HepG2 (cell line): ENCODE results near the gene PDE5A. TPM values are rescaled to one million over a fixed set of nuclear protein-coding genes. Genes with fewer than 3 reads are reported as not detected.
A peak's percentile ranks its signal among the peaks of the same experiment; 100 is the strongest.

Experiments
- CREM ChIP-seq, 2 experiments: sonication (generic) in 1 of 2; formaldehyde crosslinking in 1 of 2; IDR thresholded peaks; 2 replicates each; pipeline versions ENCODE4 v1.4.0 to v1.6.1; 2016 to 2020; ENCODE audit warnings: antibody characterized with exemption in 1 of 2, mild to moderate bottlenecking in 1 of 2, missing genetic modification reagents in 1 of 2
- E2F5 ChIP-seq: sonication (generic); formaldehyde crosslinking; conservative IDR thresholded peaks from 2 replicates; pipeline ENCODE4 v1.4.0; 2020; ENCODE audit warnings: missing genetic modification reagents
- FOXC1 ChIP-seq: sonication (generic); formaldehyde crosslinking; IDR thresholded peaks from 2 replicates; pipeline ENCODE4 v1.8.0; 2022; ENCODE audit warnings: mild to moderate bottlenecking, missing genetic modification reagents, borderline replicate concordance
- IKZF5 ChIP-seq: IDR thresholded peaks from 2 replicates; pipeline ENCODE4 v1.6.1; 2018; ENCODE audit warnings: missing genetic modification reagents, mild to moderate bottlenecking, missing compliant biosample characterization
- KLF16 ChIP-seq, 2 experiments: sonication (generic) in 1 of 2; formaldehyde crosslinking in 1 of 2; IDR thresholded peaks; 2 replicates each; pipeline versions ENCODE4 v1.6.1 to v1.8.0; 2016 to 2023; ENCODE audit warnings: missing genetic modification reagents in 2 of 2, missing compliant biosample characterization in 1 of 2
- MEIS1 ChIP-seq: sonication (generic); formaldehyde crosslinking; IDR thresholded peaks from 2 replicates; pipeline ENCODE4 v1.9.0; 2021; ENCODE audit warnings: mild to moderate bottlenecking, missing genetic modification reagents, moderate library complexity, borderline replicate concordance
- NFYC ChIP-seq: IDR thresholded peaks from 2 replicates; pipeline ENCODE4 v1.6.1; 2016; ENCODE audit warnings: missing genetic modification reagents, missing compliant biosample characterization
- NRL ChIP-seq: sonication (generic); formaldehyde crosslinking; IDR thresholded peaks from 2 replicates; pipeline ENCODE4 v1.5.0; 2020; ENCODE audit warnings: missing genetic modification reagents, mild to moderate bottlenecking, moderate library complexity, borderline replicate concordance
- POLR2A ChIP-seq, 2 experiments: IDR thresholded peaks; 2 replicates each; pipeline ENCODE4 v1.6.1; 2011; ENCODE audit warnings: low read depth in 2 of 2, low read length in 2 of 2, mild to moderate bottlenecking in 1 of 2, moderate library complexity in 1 of 2; ENCODE audit not compliant: insufficient read depth in 1 of 2
- TP53 ChIP-seq: sonication (generic); formaldehyde crosslinking; conservative IDR thresholded peaks from 2 replicates; pipeline ENCODE4 v1.4.0; 2020; ENCODE audit warnings: missing genetic modification reagents
- ZBTB49 ChIP-seq: sonication (generic); formaldehyde crosslinking; IDR thresholded peaks from 2 replicates; pipeline ENCODE4 v1.4.0; 2020; ENCODE audit warnings: missing genetic modification reagents, borderline replicate concordance
- ZBTB7B ChIP-seq: sonication (generic); formaldehyde crosslinking; IDR thresholded peaks from 2 replicates; pipeline ENCODE4 v1.4.0; 2020; ENCODE audit warnings: missing genetic modification reagents
- ZNF619 ChIP-seq: sonication (generic); formaldehyde crosslinking; IDR thresholded peaks from 2 replicates; pipeline ENCODE4 v1.4.0; 2020; ENCODE audit warnings: mild to moderate bottlenecking, missing genetic modification reagents
- ZNF768 ChIP-seq: sonication (generic); formaldehyde crosslinking; IDR thresholded peaks from 2 replicates; pipeline ENCODE4 v1.4.0; 2020; ENCODE audit warnings: missing genetic modification reagents
- polyA plus RNA-seq, 8 experiments: library from polyadenylated mRNA; depleted of rRNA in 3 of 8; stranded (reverse) in 7 of 8; unstranded in 1 of 8; fragments of >200 nt; fragmentation: Illumina TruSeq in 4 of 8; extraction: Trizol in 4 of 8; gene quantifications; 2 replicates each; pipeline versions ENCODE4 v1.2.1 to v1.2.3, GENCODE V29; 2011 to 2016; ENCODE audit warnings: low read depth in 4 of 8, missing spikeins in 1 of 8, mixed read lengths in 1 of 8; ENCODE audit not compliant: insufficient read depth in 1 of 8
- total RNA-seq, 5 experiments: library from RNA; depleted of rRNA; stranded (reverse); fragments of >200 nt; fragmentation: Illumina TruSeq; extraction: Trizol; gene quantifications; 2 replicates each; pipeline ENCODE4 v1.2.3, GENCODE V29; 2016; ENCODE audit warnings: low read depth in 1 of 5
- TF ChIP-seq, protein P1 (sequence below): sonication (generic); formaldehyde crosslinking; IDR thresholded peaks from 2 replicates; pipeline ENCODE4 v1.8.0; 2022; ENCODE audit warnings: missing genetic modification reagents, mild to moderate bottlenecking, moderate library complexity, borderline replicate concordance
- TF ChIP-seq, protein P2 (sequence below): IDR thresholded peaks from 2 replicates; pipeline ENCODE4 v1.6.1; 2016; ENCODE audit warnings: missing biosample characterization, missing genetic modification reagents, low read depth

PDE5A gene
- total and polyA plus RNA-seq, 2 of the 13 experiments (the other 11 are each of a cell fraction or from before 2014, with no cell fraction given) = 0.22 to 0.44 TPM

GRCh38 chr4:119454491-119455270 lies 173.9 kb downstream of the PDE5A start (continued):
- TF ChIP-seq ZNF768 (CRISPR knock-in tag) (peak; percentile 41; the same call in 1 of the 2 replicates), NRL (peak; percentile 93; the same call in 1 of the 2 replicates), E2F5 (CRISPR knock-in tag) (peak; percentile 79), NFYC (CRISPR knock-in tag) (peak; percentile 93), TP53 (CRISPR knock-in tag) (0 out of 2 replicates have a peak, but pooled peaks have one; percentile 16), IKZF5 (CRISPR knock-in tag) (peak; percentile 94; the same call in 1 of the 2 replicates), KLF16 (CRISPR knock-in tag; IDR thresholded peaks at IDR 0.05) (peak in 1 of 2 experiments; percentile 88; a peak in 1 of 4 replicates), ZBTB7B (CRISPR knock-in tag) (peak; percentile 81), ZNF619 (CRISPR knock-in tag) (peak; percentile 79; the same call in 1 of the 2 replicates), CREM (IDR thresholded peaks at IDR 0.05) (peak; percentile 100), CREM (CRISPR knock-in tag; IDR thresholded peaks at IDR 0.05) (peak; percentile 100), FOXC1 (CRISPR knock-in tag) (peak; percentile 90), ZBTB49 (CRISPR knock-in tag) (peak; percentile 59; the same call in 1 of the 2 replicates), MEIS1 (CRISPR knock-in tag) (peak; percentile 88), POLR2A (IDR thresholded peaks at IDR 0.05; ENCODE audit: insufficient read depth in 1 of 2, low read depth in 2 of 2, low read length in 2 of 2) (peak; percentile 43 to 80)
- TF ChIP-seq, protein P1, sequence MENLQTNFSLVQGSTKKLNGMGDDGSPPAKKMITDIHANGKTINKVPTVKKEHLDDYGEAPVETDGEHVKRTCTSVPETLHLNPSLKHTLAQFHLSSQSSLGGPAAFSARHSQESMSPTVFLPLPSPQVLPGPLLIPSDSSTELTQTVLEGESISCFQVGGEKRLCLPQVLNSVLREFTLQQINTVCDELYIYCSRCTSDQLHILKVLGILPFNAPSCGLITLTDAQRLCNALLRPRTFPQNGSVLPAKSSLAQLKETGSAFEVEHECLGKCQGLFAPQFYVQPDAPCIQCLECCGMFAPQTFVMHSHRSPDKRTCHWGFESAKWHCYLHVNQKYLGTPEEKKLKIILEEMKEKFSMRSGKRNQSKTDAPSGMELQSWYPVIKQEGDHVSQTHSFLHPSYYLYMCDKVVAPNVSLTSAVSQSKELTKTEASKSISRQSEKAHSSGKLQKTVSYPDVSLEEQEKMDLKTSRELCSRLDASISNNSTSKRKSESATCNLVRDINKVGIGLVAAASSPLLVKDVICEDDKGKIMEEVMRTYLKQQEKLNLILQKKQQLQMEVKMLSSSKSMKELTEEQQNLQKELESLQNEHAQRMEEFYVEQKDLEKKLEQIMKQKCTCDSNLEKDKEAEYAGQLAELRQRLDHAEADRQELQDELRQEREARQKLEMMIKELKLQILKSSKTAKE (CRISPR knock-in tag) = peak; percentile 40; the same call in 1 of the 2 replicates
- TF ChIP-seq, protein P2, sequence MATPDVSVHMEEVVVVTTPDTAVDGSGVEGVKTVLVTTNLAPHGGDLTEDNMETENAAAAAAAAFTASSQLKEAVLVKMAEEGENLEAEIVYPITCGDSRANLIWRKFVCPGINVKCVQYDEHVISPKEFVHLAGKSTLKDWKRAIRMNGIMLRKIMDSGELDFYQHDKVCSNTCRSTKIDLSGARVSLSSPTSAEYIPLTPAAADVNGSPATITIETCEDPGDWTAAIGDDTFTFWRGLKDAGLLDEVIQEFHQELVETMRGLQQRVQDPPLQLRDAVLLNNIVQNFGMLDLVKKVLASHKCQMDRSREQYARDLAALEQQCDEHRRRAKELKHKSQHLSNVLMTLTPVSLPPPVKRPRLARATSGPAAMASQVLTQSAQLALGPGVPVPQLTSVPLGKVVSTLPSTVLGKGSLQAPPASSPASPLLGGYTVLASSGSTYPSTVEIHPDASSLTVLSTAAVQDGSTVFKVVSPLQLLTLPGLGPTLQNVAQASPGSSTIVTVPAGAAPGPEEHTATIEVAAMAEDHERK = peak; percentile 85
